PC-9 (cell line): Measurements from ENCODE around the gene GJD2. TPM values are rescaled to one million over a fixed set of nuclear protein-coding genes. Genes with fewer than 3 reads are reported as not detected.

Experiments
- BruUV-seq: library from RNA; stranded (reverse); fragments of 400-500 nt; replicated peaks from 2 replicates; lab custom pipeline; 2021; lab: Mats Ljungman, UMichigan
- CTCF ChIA-PET: fragments of 300-600 bp; sonication (Branson Sonifier 250); formaldehyde crosslinking; loops from one replicate; lab custom pipeline; 2022; ENCODE audit warnings: antibody characterized with exemption; lab: Charles Lee
- POLR2A ChIA-PET: fragments of 300-600 bp; sonication (Branson Sonifier 250); formaldehyde crosslinking; loops from one replicate; lab custom pipeline; 2022; ENCODE audit warnings: antibody characterized with exemption; ENCODE audit not compliant: unreplicated experiment; lab: Charles Lee
- DNase-seq, 2 experiments: peaks; one replicate each; pipeline versions ENCODE4 v3.0.0 to v3.0.0-alpha.2; 2015 to 2022; ENCODE audit warnings: mixed read lengths in 1 of 2
- H2AFZ ChIP-seq: fragments of 200-600 bp; sonication (generic); 2 replicates; pipeline ENCODE4 v1.8.1; 2017; ENCODE audit warnings: antibody characterized with exemption
- H3F3A ChIP-seq: fragments of 200-600 bp; sonication (generic); 2 replicates; pipeline ENCODE4 v1.8.1; 2017; ENCODE audit warnings: antibody characterized with exemption, mild to moderate bottlenecking, low read depth; ENCODE audit not compliant: insufficient read depth
- H3K27ac ChIP-seq: fragments of 200-600 bp; sonication (generic); 2 replicates; pipeline ENCODE4 v1.6.1; 2016; ENCODE audit warnings: mixed run types
- H3K27me3 ChIP-seq: fragments of 200-600 bp; sonication (generic); 2 replicates; pipeline ENCODE4 v1.6.1; 2016; ENCODE audit warnings: low read depth, mixed run types; ENCODE audit not compliant: insufficient read depth
- H3K36me3 ChIP-seq: fragments of 200-600 bp; sonication (generic); 2 replicates; pipeline ENCODE4 v1.6.1; 2016; ENCODE audit warnings: low read depth, mixed run types
- H3K4me1 ChIP-seq: fragments of 200-600 bp; sonication (generic); replicated peaks from 2 replicates; pipeline ENCODE4 v1.6.1; 2016; ENCODE audit warnings: mixed run types; ENCODE audit not compliant: insufficient read depth
- H3K4me2 ChIP-seq: fragments of 200-600 bp; sonication (generic); 2 replicates; pipeline ENCODE4 v1.6.1; 2017; ENCODE audit warnings: mixed run types
- H3K4me3 ChIP-seq: fragments of 200-600 bp; sonication (generic); 2 replicates; pipeline ENCODE4 v1.6.1; 2016; ENCODE audit warnings: mixed run types
- H3K79me2 ChIP-seq: fragments of 200-600 bp; sonication (generic); 2 replicates; pipeline ENCODE4 v1.6.1; 2017; ENCODE audit warnings: low read depth, mixed run types
- H3K9me2 ChIP-seq: fragments of 200-600 bp; sonication (generic); 2 replicates; pipeline ENCODE4 v1.8.1; 2017; ENCODE audit warnings: mild to moderate bottlenecking; ENCODE audit not compliant: insufficient read depth
- H3K9me3 ChIP-seq: fragments of 200-600 bp; sonication (generic); 2 replicates; pipeline ENCODE4 v1.8.1; 2016; ENCODE audit warnings: low read depth; ENCODE audit not compliant: insufficient read depth
- H4K20me1 ChIP-seq: fragments of 200-600 bp; sonication (generic); 2 replicates; pipeline ENCODE4 v1.8.1; 2017; ENCODE audit not compliant: insufficient read depth
- EZH2 ChIP-seq: fragments of 200-600 bp; sonication (generic); IDR thresholded peaks from 2 replicates; pipeline ENCODE4 v1.8.0; 2017; ENCODE audit warnings: antibody characterized with exemption, low read depth
- intact Hi-C: fragments of 100-400 bp; cut with micrococcal nuclease; formaldehyde crosslinking; loops from one replicate; pipeline ENCODE4 v1.10.0; 2022; ENCODE audit not compliant: unreplicated experiment
- total RNA-seq: library from RNA; stranded (reverse); gene quantifications from 2 replicates; pipeline ENCODE4 v1.2.3, GENCODE V29; 2021
- TF ChIP-seq, protein P1 (sequence below): fragments of 200-600 bp; sonication (generic); conservative IDR thresholded peaks from 2 replicates; pipeline ENCODE4 v1.6.1; 2017; ENCODE audit warnings: mixed run types, antibody characterized with exemption, mild to moderate bottlenecking, moderate library complexity

GJD2 gene
- total RNA-seq, 1 experiment from 2014 or later, result not detected

DNA sequence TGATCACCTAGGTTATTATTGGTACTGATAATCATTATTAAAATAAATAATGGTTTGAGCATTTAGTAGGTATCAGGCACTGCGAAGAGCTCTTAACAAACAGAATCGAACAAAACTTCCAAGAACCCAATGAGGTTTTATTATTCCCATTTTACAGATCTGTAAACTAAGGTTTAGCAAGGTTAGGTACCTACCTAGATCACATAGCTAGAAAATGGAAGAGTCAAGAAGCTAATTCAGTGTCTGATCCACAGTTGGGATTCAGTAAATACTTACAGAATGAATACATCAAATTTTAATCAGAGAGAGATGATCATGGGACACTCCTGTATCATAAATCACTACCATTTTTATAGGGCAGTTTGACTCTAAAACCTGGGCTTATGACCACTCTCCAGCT lies 15.5 kb downstream of the GJD2 start:
- no peaks in the 10 kb centered on the region for H3K9me3 ChIP-seq
- TF ChIP-seq, protein P1, sequence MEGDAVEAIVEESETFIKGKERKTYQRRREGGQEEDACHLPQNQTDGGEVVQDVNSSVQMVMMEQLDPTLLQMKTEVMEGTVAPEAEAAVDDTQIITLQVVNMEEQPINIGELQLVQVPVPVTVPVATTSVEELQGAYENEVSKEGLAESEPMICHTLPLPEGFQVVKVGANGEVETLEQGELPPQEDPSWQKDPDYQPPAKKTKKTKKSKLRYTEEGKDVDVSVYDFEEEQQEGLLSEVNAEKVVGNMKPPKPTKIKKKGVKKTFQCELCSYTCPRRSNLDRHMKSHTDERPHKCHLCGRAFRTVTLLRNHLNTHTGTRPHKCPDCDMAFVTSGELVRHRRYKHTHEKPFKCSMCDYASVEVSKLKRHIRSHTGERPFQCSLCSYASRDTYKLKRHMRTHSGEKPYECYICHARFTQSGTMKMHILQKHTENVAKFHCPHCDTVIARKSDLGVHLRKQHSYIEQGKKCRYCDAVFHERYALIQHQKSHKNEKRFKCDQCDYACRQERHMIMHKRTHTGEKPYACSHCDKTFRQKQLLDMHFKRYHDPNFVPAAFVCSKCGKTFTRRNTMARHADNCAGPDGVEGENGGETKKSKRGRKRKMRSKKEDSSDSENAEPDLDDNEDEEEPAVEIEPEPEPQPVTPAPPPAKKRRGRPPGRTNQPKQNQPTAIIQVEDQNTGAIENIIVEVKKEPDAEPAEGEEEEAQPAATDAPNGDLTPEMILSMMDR, result no peak
- no peak for TF ChIP-seq EZH2
- H4K20me1 ChIP-seq, result no peaks in the 10 kb centered on the region
- H3K27me3 ChIP-seq, result peaks cover 77% of the 10 kb centered on the region
- no peaks in the 10 kb centered on the region for H3K79me2 ChIP-seq
- no peak overlapping the region for H2AFZ ChIP-seq
- no peaks in the 10 kb centered on the region for H3F3A ChIP-seq
- no TSS peak for BruUV-seq
- no peaks in the 10 kb centered on the region for H3K9me2 ChIP-seq
- intact Hi-C loops, result no loop called here
- ChIA-PET POLR2A (no interaction called here), CTCF (no interaction called here)
- no peak overlapping the region for H3K27ac ChIP-seq
- no peak overlapping the region for H3K4me3 ChIP-seq
- no peak for DNase-seq
- H3K4me2 ChIP-seq, result no peak overlapping the region
- H3K36me3 ChIP-seq, result no peaks in the 10 kb centered on the region
- H3K4me1 ChIP-seq, result no peaks in the 10 kb centered on the region

DNA sequence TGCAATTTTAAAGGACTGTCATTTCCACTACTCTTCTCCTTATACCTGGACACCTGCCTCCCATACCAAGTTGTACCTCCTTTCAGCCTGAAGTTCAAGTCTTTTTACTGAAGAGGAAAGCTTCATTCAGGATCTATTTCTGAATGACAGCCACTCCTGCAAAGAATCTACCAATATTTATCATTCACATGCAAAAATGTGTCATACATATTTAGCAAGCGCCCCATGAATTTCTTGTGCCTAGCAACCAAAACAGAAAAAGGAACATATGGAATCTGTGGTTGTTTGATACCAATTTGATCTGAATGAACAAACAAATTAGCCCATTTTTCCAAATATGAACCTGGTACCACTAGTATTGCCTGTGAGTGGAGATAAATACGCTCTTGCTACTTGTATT lies 16.8 kb downstream of the GJD2 start:
- ChIA-PET CTCF (no interaction called here), POLR2A (no interaction called here)
- Histone ChIP-seq H3K4me2 (no peak overlapping the region), H2AFZ (no peak overlapping the region), H3K9me3 (no peaks in the 10 kb centered on the region), H3K79me2 (no peaks in the 10 kb centered on the region), H3K36me3 (no peaks in the 10 kb centered on the region), H4K20me1 (no peaks in the 10 kb centered on the region), H3K27me3 (peaks cover 74% of the 10 kb centered on the region), H3K4me3 (no peak overlapping the region), H3K4me1 (no peaks in the 10 kb centered on the region), H3K9me2 (no peaks in the 10 kb centered on the region), H3K27ac (no peak overlapping the region), H3F3A (no peaks in the 10 kb centered on the region)
- TF ChIP-seq EZH2, result no peak
- TF ChIP-seq, protein P1, result no peak
- intact Hi-C loops, result no loop called here
- no peak for DNase-seq
- no TSS peak for BruUV-seq

DNA sequence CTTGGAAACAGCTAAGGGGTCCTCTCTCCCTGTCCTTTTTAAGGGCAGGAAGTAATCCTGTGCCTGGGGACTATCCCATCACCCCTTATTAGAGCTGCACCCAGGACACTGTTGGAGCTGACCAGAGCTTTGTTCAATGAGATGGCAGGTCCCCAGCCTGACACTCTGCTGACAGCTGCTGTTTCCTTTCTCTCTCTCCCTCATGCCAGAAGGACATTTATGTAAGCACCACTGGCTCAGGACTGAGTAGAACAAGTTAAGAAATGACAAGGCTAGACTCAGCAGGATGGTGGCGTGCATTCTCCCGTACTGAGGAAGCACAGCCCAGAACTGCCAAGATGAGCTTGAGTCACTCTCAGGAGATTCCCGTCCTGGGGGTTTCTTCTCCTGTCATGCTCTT lies 17.3 kb downstream of the GJD2 start:
- no TSS peak for BruUV-seq
- intact Hi-C loops, result no loop called here
- DNase-seq, result no peak

More for the DNA sequence above, 17.3 kb downstream of the GJD2 start:
- Histone ChIP-seq H3K79me2 (no peaks in the 10 kb centered on the region), H2AFZ (no peak overlapping the region), H3K4me3 (no peak overlapping the region), H3K4me1 (no peaks in the 10 kb centered on the region), H3K9me3 (no peaks in the 10 kb centered on the region), H3F3A (no peaks in the 10 kb centered on the region), H3K36me3 (no peaks in the 10 kb centered on the region), H3K27me3 (peaks cover 77% of the 10 kb centered on the region), H4K20me1 (no peaks in the 10 kb centered on the region), H3K9me2 (no peaks in the 10 kb centered on the region), H3K27ac (no peak overlapping the region), H3K4me2 (no peak overlapping the region)
- POLR2A ChIA-PET, result no interaction called here
- no peak for TF ChIP-seq EZH2
- TF ChIP-seq, protein P1, result no peak
- CTCF ChIA-PET, result no interaction called here
